ENCODE data around the gene PPP2R5C.
"Not testable (repeated sequence)": the region's sequence is repeated elsewhere in the genome, so short reads cannot be mapped to it uniquely, and the experiment has no call there.

Gene PPP2R5C

DNA sequence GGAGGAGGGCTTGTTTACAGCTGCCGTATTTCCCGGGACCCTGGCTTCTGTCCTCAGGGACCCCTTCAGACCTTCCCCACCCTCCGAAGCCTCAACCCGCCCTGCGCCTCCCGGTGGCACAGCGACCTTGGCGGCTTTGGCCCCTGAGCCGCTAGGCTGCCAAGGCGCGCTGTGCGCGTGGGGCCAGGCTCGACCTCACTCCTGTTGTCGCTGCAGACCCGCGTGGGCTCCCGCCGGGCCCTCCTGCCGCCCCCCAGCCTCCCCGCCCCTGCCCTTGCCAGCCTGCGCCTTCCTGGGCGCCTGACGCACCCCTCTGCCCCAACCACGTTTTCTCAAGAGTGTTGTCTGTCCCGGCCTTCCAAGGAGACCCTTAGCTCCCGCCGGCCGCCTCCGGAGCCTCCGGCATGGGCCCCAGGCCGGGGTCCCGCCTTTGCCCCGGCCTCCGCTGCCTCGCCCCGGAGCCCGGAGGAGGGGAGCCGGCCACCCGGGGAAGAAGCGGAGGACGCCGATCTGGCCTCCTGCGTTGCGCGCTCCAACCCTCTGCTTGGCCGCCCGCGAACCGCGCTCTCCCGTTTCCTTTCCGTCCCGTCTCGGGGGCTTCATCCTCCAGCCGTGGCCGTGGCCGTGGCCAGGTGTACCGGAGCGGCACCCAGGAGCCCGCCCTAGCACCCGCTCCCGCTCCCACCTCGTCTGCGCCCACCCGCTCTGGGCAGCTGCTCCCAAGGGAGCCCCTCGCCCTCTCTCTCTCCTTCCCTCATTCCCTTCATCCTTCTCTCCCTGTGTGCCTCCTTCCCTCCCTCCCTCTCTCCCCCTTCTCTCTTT lies 19.9 kb downstream of the PPP2R5C start:
- DNase-seq (ENCODE audit: low read depth) = no peak

DNA sequence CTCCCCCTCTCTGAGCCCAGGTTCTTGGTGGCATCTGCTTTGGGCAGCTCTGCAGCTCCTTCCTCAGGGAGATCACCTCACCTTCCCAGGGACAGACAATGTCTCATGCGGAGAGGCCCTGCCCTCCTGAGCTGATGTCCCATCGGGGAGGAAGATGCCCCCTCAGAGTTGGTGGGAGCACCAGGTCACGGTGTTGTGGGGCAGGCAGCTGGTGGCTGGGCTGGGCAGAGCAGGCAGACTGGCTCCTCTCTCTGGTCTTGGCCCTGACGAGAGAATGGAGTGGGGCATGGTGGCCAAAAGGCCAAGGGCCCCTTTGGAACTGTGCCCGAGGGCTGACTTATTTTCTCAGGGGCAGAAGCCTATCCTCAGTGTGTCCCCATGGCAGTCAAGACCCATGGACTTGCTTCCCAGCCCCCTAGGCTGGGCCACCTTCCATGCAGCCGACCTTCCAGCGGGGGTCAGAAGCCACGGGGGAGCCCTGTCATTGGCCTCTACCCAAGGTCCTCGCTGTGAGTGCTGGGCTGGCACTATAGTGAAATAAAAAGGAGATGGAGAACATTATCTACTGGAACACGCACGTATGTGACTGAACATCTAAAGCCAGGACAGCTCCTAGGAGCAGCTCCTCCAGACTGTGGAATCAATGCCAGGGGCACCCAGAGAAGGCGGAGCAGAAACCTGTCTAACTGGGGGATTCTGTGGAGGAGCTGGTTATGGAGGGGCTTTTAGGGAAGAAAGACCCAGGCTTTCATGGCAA lies 21.9 kb downstream of the PPP2R5C start:
- no peak for DNase-seq (ENCODE audit: low read depth)

DNA sequence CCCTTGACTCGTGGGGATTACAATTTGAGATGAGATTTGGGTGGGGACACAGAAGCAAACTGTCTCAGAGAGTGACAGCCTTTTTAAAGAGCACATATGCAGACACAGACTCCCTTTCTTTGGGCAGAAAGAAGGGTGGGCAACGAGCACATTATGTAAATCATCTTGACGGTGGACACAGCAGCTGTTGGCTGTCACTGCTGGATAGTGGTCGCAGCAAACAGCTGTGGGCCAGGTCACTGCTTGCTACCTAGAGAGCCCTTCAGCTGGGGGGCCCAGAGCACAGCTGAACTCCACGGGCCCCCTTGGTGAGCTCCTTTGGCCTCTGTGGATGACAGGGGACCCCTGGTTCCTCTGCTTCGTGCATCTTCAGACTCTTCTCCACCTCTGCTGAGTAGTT lies 23.1 kb downstream of the PPP2R5C start:
- DNase-seq (ENCODE audit: low read depth) = no peak

DNA sequence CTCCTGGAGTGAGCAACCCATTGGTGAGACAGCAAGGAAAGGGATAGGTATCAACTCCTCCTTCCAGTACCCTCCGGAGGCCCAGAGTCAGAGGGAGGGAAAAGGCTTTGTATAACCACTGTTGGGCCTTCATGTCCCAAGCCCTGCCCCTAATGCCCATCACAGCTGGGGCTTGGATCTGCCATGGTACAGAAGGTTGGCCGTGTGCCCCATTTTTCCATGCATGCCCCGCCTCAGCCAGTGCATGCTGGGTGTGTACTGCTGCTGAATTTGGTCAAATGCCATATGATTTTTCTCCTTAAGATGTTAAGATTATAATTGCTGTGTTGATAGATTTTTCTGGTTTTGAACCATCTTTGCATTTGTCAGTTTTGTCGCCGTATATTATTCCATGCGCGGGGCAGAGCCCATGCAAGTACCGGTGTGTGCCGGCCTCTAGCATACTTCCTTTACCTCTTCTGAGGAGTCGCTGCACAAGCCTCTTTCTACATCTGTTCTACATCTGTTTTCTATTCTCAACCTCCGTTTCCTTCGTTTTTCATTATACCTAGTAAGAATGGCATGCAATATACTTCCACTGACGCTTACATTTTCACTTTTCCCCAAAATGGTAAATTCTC lies 26.6 kb downstream of the PPP2R5C start:
- no peak for DNase-seq (ENCODE audit: low read depth)

DNA sequence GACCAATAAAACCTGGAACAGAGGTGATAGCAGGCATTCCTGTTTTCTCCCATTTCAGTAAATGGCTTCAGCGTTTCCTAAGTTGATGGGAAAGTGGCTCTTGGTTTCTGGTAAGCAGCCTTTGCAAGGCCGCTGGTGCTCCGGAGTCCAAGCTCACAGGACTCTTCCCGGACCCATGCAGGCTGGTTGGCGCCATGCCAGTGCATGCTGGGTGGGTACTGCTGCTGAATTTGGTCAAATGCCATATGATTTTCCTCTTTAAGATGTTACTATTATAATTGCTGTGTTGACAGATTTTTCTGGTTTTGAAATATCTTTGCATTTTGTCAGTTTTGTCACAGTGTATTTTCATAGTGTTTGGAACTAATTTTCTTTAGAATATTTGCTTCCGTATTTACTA lies 27.7 kb downstream of the PPP2R5C start:
- no peak for DNase-seq (ENCODE audit: low read depth)

DNA sequence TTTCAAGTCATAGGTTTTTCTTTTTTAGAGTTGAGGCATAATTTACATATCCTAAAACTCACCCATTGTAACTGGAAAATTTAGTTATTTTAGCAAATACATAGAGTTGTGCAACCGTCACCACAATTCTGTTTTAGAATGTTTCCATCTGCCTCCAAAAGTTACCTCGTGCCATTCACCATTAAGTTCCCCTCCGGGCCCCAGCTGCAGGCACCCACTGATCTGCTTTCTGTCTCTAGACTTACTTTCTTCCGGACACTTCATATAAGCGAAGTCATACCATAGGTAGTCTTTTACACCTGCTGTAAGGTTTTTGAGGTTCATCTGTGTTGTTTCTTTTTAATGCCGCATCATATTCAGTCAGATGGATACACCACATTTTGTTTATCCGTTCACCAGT lies 28.7 kb downstream of the PPP2R5C start:
- DNase-seq (ENCODE audit: low read depth) = no peak

DNA sequence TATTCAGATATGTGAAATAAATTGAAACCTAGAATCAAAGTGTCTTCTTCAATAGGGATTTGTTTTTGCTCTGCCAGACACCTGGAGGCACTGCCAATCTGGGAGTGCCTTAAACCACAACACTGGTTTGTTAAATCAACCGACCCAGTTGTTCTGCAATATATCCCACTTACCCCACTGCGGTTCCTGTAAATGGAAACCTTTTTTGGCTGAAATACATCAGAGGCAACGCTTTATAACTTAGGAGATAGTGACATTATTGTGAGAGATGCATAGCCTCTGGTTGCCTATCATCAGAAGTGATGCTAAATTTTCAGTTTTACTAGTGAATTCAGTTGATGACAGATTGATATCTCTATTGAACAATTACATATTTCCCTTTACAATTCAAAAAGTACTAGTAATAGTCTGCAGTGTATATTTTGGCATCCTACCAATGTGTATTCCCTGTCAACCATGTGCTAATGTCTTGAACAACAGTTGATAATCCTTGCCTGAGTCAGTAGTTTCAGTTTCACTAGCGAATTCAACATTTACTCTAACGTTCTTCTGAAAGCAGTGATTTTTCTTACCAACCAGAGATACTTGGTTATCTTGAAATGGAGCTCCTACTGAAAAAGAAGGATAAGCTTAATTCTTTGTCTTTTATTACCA lies 30.5 kb downstream of the PPP2R5C start:
- DNase-seq (ENCODE audit: low read depth) = no peak

DNA sequence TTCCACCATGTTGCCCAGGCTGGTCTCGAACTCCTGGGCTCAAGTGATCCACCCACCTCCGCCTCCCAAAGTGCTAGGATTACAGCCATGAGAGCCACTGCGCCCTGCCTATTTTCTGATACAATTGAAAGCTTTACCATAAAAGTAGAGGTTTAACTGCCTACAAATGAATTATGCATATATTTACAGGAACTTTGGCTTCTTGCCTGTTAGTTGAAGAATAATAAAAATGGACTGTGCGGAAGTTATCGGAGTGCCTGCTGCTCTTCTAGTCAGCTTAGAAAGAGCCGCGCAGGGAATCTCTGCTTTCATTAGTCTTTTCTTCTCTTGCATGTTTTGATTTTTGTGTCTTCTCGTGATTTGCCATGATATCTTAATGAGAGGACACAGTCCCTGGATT lies 34.5 kb downstream of the PPP2R5C start:
- no peak for DNase-seq (ENCODE audit: low read depth)

DNA sequence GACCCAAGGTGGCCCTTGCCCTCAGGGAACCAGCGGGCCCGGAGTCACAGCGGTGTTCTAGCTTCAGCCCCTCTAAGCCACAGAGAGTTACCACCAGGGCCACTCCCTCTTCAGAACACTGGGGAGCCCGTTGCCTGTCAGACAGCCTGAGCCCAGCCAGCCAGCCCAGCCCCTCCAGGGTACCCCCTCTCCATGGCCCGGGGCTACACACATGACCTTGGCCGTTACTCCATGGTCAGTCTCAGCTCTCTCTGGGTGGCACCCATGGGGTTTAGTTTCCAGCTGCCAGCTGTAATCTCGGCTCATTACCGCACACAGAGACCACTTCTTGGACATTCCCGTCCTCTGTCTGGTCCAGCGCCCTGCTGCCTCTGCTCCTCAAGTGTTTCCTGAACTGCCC lies 35.0 kb downstream of the PPP2R5C start:
- no peak for DNase-seq (ENCODE audit: low read depth)

DNA sequence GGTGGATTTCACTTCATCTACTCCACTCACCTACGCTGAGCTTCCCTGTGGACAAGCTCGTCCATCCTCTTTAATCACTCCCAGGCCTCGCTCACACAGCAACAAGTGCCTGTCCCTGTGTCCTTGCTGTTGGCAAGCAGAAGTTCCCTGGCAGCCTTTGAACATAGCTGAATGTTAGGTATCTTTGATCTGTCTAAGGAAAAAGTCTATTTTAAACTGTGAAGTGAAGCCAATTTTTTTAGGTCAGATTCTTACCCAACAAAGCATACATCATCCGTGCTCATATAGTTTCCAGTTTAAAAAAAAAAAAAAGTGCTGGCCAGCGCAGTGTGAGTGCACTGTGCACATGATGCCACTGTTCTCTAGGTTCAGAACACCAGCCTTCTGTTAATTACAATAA lies 36.3 kb downstream of the PPP2R5C start:
- no peak for DNase-seq (ENCODE audit: low read depth)

DNA sequence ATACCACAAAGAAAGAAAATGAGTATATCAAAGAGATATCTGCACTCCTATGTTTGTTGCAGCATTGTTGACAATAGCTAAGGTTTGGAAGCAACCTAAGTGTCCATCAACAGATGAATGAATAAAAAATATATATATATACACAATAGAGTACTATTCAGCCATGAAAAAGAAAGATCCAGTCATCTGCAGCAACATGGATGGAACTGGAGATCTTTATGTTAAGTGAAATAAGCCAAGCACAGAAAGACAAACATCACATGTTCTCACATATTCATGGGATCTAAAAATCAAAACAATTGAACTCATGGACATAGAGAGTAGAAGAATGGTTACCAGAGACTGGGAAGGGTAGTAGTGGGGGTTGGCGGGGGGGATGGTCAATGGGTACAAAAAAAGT lies 42.9 kb downstream of the PPP2R5C start:
- DNase-seq (ENCODE audit: low read depth) = not testable (repeated sequence)

DNA sequence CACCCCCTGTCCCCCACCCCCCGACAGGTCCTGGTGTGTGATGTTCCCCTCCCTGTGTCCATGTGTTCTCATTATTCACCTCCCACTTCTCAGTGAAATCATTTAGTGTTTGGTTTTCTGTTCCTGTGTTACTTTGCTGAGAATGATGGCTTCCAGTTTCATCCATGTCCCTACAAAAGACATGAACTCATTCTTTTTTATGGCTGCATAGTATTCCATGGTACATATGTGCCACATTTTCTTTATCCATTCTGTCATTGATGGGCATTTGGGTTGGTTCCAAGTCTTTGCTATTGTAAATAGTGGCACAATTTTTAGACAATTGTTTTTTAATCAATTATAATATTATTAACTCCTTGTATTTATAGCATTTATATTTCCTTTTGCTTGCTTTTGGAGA lies 44.7 kb downstream of the PPP2R5C start:
- DNase-seq (ENCODE audit: low read depth) = not testable (repeated sequence)

DNA sequence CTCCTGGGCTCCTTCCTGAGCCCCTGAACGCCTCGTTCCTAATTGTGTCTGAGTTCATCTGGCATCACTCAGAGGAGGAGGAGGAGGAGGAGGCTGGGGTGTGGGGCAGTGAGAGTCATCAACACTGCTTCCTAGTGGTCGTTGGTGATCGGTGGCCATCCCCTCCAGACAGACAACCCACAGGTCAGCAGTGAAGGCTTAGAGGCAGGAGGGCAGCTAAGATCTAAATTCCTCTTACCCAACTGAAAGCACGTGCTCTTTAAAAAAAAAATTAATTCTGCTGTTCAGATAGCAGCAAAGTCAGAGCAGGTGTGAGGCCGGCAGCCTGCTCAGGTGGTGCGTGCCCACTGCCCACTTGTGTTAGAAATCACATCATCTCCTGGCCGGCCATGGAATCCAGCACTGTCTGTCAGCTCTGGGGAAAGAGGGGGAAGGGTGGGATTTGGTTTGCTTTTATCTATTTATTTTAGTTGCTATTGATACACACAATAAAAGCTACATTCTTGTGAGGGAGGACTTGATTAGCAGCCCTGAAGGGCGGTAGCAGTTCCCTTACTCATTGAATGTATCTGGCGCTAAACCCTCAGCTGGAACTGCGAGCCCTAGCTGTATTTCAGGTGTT lies 46.6 kb downstream of the PPP2R5C start:
- DNase-seq (ENCODE audit: low read depth) = no peak

DNA sequence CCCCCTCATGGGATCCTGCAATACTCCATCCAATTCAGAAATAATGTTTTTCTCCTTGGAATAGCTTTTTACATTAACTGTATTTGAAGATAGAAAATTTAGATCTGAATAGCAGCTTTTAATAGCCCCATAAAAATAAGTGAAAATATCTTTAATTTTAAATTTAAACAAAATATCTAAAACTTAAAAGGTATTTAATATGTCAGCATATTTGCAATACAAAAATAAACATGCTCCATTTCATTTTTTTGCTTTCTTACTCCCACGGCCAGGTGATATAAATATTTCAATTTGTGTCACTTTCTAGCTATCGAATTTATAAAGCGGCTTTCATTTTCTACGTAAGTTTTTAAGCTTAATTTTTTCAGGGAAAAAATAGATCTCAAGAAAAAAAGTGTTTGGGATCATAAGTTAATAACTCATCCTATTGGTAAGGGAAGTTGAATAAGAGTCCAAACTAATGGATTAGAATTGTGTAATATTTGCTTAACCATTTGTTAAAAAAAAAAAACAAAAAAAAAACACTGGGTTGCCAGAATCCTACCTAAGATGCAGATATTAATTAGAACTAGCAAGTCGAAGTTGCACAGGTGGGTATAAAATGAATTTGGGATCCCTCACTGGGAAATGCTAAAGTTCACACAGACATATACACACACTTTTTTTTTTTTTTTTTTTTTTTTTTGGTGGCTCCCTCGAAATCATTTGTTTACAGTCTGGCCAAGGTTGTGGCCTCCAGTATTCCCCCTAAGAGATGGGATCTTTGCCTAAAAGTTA lies 47.6 kb downstream of the PPP2R5C start:
- no peak for DNase-seq (ENCODE audit: low read depth)

DNA sequence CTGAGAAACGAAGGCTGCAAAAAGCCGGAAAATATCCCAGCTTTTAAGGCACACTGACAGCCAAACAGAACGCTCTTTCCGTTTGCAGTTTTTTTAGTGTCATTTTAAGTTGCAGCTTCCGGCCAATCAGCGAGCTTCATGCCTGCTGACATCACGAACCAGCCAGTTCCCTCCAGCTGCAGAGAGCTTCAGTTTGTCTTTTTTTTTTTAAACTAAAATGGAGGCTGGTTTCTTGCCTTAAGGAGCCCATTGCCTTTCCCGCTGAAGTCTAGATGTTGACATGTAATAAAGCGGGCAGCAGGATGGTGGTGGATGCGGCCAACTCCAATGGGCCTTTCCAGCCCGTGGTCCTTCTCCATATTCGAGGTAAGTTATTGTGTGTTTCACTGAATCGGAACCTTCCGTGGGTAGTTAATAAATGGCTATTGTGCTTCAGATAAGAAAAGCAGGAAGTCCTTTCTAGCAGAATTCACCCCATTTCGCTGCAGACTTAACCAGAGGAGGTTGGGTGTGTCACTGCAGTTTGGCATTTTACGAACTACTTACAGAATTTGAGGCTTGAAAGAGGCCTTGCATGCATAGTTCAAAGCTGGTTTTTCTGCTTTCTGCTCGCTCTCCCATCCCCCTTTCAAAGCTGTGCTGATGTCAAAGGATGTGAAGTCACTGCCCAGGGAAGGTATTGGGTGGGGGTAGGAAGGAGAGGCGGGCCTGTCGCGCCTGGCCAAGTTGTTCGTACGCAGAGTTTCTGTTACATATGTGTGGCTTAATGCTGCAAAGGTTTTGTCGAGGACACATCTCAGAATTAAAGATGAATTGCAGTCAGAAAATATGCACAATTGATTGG lies 48.4 kb downstream of the PPP2R5C start:
- peak; percentile 79 for DNase-seq (ENCODE audit: low read depth)

DNA sequence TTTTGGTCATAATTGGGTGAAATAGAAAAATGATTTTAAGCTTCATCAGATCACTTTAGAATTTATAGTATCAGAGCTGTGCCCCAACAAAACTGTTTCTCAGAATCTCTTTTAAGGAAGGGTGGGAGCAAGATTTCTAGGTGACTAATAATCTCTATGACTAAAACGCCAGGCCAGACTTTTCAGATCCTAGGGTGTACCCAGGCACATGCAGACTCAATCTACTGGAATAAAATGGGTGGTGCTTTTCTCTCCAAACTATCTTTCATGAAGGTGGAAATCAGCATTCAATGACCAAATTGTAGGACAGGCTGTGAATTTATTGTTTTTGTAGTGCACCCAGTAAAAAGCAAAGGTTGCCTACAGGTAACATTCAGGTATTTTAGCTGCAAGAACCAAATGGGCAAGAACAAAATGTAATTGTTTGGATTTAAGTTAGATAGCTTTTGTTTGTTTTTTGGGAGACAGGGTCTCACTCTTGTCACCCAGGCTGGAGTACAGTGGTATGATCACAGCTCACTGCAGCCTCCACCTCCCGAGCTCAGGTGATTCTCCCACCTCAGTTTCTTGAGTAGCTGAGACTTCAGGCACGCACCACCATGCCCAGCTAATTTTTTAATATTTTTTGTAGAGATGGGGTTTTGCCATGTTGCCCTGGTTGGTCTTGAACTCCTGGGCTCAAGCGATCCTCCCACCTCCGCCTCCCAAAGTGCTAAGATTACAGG lies 49.5 kb downstream of the PPP2R5C start:
- DNase-seq (ENCODE audit: low read depth) = no peak

DNA sequence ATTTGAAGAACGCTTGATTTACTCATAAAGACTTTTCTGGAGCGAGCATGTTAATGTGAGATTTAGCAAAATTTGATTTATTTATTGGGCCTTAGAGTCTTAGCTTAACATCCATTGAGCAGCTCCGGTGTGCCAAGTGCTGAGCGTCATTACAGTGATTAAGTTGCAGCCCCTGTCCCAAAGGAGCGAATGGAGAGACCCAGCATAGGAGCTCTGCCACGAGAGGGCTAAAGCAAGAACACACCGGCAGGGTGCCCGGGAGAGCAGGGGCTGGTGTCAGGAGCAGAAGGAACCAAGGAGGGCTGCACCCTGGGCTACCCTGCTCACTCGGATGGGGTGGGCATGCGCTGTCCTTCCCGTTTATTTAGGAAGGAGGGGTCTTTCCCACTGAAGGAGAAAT lies 50.6 kb downstream of the PPP2R5C start:
- no peak for DNase-seq (ENCODE audit: low read depth)

DNA sequence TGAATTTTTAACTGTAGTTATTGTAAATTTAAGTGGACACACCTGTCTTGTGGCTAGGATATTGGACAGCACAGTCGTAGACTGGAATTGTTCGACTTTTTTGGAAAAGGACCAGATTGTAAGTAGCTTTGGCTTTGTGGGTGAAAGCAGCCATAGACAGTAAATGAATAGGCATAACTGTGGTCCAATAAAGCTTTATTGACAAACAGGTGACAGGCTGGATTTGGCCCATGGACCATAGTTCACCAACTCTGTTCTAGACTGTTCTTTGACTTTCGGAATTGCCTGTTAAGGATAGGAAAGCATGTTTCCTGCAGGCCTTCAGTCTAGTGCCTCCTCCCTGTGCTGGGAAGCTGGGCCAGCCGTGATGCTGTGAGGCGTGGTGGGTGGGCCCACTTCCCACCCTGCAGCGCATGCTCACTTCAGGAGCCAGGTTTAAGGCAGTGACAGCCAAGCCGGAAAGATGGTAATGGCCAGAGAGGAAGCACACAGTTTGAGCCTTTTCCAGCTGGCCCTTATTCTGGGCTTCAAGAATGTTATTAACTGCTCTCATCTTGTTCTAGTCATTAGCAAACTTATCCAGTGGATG lies 51.8 kb downstream of the PPP2R5C start:
- no peak for DNase-seq (ENCODE audit: low read depth)

DNA sequence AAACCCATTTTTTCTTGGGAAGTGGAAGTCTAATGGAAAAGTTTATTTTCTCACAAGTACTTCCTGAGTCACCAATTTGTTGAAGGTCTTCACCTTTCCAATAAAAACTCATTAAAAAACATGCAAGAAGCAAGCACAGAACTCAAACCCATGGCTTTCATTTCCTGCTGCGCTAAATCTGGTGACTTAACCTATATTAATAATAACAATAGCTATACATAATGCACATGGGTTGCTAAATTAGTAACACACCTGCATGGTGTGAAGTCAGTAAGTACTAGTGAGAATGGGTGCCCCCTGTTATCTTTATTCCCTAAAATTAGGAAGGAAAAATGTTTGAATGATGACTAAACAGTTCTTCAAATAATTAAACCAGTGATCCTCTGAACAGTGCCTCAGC lies 52.3 kb downstream of the PPP2R5C start:
- DNase-seq (ENCODE audit: low read depth) = no peak

All from HS-5 (cell line).